HG03469 (cell line): ENCODE data around the gene INPP4B.
"Not testable (repeated sequence)": the region's sequence is repeated elsewhere in the genome, so short reads cannot be mapped to it uniquely, and the experiment has no call there.

Experiments
- ATAC-seq: cut with Tn5 transposase; IDR thresholded peaks from one replicate; pipeline ENCODE4 v1.9.1; 2021; ENCODE audit warnings: mild to moderate bottlenecking, moderate library complexity, moderate number of reproducible peaks; ENCODE audit not compliant: unreplicated experiment

Gene INPP4B

GRCh38 chr4:142101401-142101800 is 744.7 kb downstream of the INPP4B start:
- no peak for ATAC-seq

- ATAC-seq = no peak
Observed at GRCh38 chr4:142100941-142101340, 745.2 kb downstream of the INPP4B start.

- no peak for ATAC-seq
Observed at GRCh38 chr4:142098900-142099545, 747.1 kb downstream of the INPP4B start.

GRCh38 chr4:142098380-142098779 is 747.7 kb downstream of the INPP4B start:
- no peak for ATAC-seq

GRCh38 chr4:142097015-142097414 is 749.1 kb downstream of the INPP4B start:
- no peak for ATAC-seq

GRCh38 chr4:142095886-142096605 is 750.1 kb downstream of the INPP4B start:
- no peak for ATAC-seq

- ATAC-seq = no peak
Observed at GRCh38 chr4:142092941-142093340, 753.2 kb downstream of the INPP4B start.

GRCh38 chr4:142091691-142092182 is 754.4 kb downstream of the INPP4B start:
- no peak for ATAC-seq

- no peak for ATAC-seq
Observed at GRCh38 chr4:142091085-142091513, 755.0 kb downstream of the INPP4B start.

- no peak for ATAC-seq
Observed at GRCh38 chr4:142088906-142089305, 757.2 kb downstream of the INPP4B start.

GRCh38 chr4:142085513-142086292 is 760.4 kb downstream of the INPP4B start:
- ATAC-seq = no peak

- ATAC-seq = no peak
Observed at GRCh38 chr4:142083264-142083663, 762.8 kb downstream of the INPP4B start.

- no peak for ATAC-seq
Observed at GRCh38 chr4:142081025-142081424, 765.1 kb downstream of the INPP4B start.

GRCh38 chr4:142079959-142080358 is 766.1 kb downstream of the INPP4B start:
- no peak for ATAC-seq

- ATAC-seq = no peak
Observed at GRCh38 chr4:142077048-142077447, 769.1 kb downstream of the INPP4B start.

GRCh38 chr4:142068304-142068703 is 777.8 kb downstream of the INPP4B start:
- ATAC-seq = not testable (repeated sequence)

GRCh38 chr4:142066562-142066961 is 779.5 kb downstream of the INPP4B start:
- ATAC-seq = not testable (repeated sequence)

GRCh38 chr4:142065086-142065647 is 780.9 kb downstream of the INPP4B start:
- ATAC-seq = no peak

GRCh38 chr4:142064181-142064580 is 781.9 kb downstream of the INPP4B start:
- no peak for ATAC-seq

GRCh38 chr4:142045996-142046395 is 800.1 kb downstream of the INPP4B start:
- ATAC-seq = no peak

GRCh38 chr4:142044271-142044670 is 801.8 kb downstream of the INPP4B start:
- ATAC-seq = no peak
